PC-9 (cell line): ENCODE results near the gene LYSMD1. TPM values are rescaled to one million over a fixed set of nuclear protein-coding genes. Genes with fewer than 3 reads are reported as not detected.
"Not testable (repeated sequence)": the region's sequence is repeated elsewhere in the genome, so short reads cannot be mapped to it uniquely, and the experiment has no call there.

Source experiments
- BruUV-seq: library from RNA; stranded (reverse); fragments of 400-500 nt; replicated peaks from 2 replicates; lab custom pipeline; 2021; lab: Mats Ljungman, UMichigan
- CTCF ChIA-PET: fragments of 300-600 bp; sonication (Branson Sonifier 250); formaldehyde crosslinking; loops from one replicate; lab custom pipeline; 2022; ENCODE audit warnings: antibody characterized with exemption; lab: Charles Lee
- POLR2A ChIA-PET: fragments of 300-600 bp; sonication (Branson Sonifier 250); formaldehyde crosslinking; loops from one replicate; lab custom pipeline; 2022; ENCODE audit warnings: antibody characterized with exemption; ENCODE audit not compliant: unreplicated experiment; lab: Charles Lee
- DNase-seq, 2 experiments: peaks; one replicate each; pipeline versions ENCODE4 v3.0.0 to v3.0.0-alpha.2; 2015 to 2022; ENCODE audit warnings: mixed read lengths in 1 of 2
- H2AFZ ChIP-seq: fragments of 200-600 bp; sonication (generic); 2 replicates; pipeline ENCODE4 v1.8.1; 2017; ENCODE audit warnings: antibody characterized with exemption
- H3F3A ChIP-seq: fragments of 200-600 bp; sonication (generic); 2 replicates; pipeline ENCODE4 v1.8.1; 2017; ENCODE audit warnings: antibody characterized with exemption, mild to moderate bottlenecking, low read depth; ENCODE audit not compliant: insufficient read depth
- H3K27ac ChIP-seq: fragments of 200-600 bp; sonication (generic); 2 replicates; pipeline ENCODE4 v1.6.1; 2016; ENCODE audit warnings: mixed run types
- H3K27me3 ChIP-seq: fragments of 200-600 bp; sonication (generic); 2 replicates; pipeline ENCODE4 v1.6.1; 2016; ENCODE audit warnings: low read depth, mixed run types; ENCODE audit not compliant: insufficient read depth
- H3K36me3 ChIP-seq: fragments of 200-600 bp; sonication (generic); 2 replicates; pipeline ENCODE4 v1.6.1; 2016; ENCODE audit warnings: low read depth, mixed run types
- H3K4me1 ChIP-seq: fragments of 200-600 bp; sonication (generic); replicated peaks from 2 replicates; pipeline ENCODE4 v1.6.1; 2016; ENCODE audit warnings: mixed run types; ENCODE audit not compliant: insufficient read depth
- H3K4me2 ChIP-seq: fragments of 200-600 bp; sonication (generic); 2 replicates; pipeline ENCODE4 v1.6.1; 2017; ENCODE audit warnings: mixed run types
- H3K4me3 ChIP-seq: fragments of 200-600 bp; sonication (generic); 2 replicates; pipeline ENCODE4 v1.6.1; 2016; ENCODE audit warnings: mixed run types
- H3K79me2 ChIP-seq: fragments of 200-600 bp; sonication (generic); 2 replicates; pipeline ENCODE4 v1.6.1; 2017; ENCODE audit warnings: low read depth, mixed run types
- H3K9me2 ChIP-seq: fragments of 200-600 bp; sonication (generic); 2 replicates; pipeline ENCODE4 v1.8.1; 2017; ENCODE audit warnings: mild to moderate bottlenecking; ENCODE audit not compliant: insufficient read depth
- H3K9me3 ChIP-seq: fragments of 200-600 bp; sonication (generic); 2 replicates; pipeline ENCODE4 v1.8.1; 2016; ENCODE audit warnings: low read depth; ENCODE audit not compliant: insufficient read depth
- H4K20me1 ChIP-seq: fragments of 200-600 bp; sonication (generic); 2 replicates; pipeline ENCODE4 v1.8.1; 2017; ENCODE audit not compliant: insufficient read depth
- EZH2 ChIP-seq: fragments of 200-600 bp; sonication (generic); IDR thresholded peaks from 2 replicates; pipeline ENCODE4 v1.8.0; 2017; ENCODE audit warnings: antibody characterized with exemption, low read depth
- intact Hi-C: fragments of 100-400 bp; cut with micrococcal nuclease; formaldehyde crosslinking; loops from one replicate; pipeline ENCODE4 v1.10.0; 2022; ENCODE audit not compliant: unreplicated experiment
- total RNA-seq: library from RNA; stranded (reverse); gene quantifications from 2 replicates; pipeline ENCODE4 v1.2.3, GENCODE V29; 2021
- TF ChIP-seq, protein P1 (sequence below): fragments of 200-600 bp; sonication (generic); conservative IDR thresholded peaks from 2 replicates; pipeline ENCODE4 v1.6.1; 2017; ENCODE audit warnings: mixed run types, antibody characterized with exemption, mild to moderate bottlenecking, moderate library complexity

LYSMD1 gene
- total RNA-seq, 1 experiment from 2014 or later = 7.6 TPM

GRCh38 chr1:151196292-151196800 is 30.6 kb upstream of the LYSMD1 start:
- TF ChIP-seq, protein P1, sequence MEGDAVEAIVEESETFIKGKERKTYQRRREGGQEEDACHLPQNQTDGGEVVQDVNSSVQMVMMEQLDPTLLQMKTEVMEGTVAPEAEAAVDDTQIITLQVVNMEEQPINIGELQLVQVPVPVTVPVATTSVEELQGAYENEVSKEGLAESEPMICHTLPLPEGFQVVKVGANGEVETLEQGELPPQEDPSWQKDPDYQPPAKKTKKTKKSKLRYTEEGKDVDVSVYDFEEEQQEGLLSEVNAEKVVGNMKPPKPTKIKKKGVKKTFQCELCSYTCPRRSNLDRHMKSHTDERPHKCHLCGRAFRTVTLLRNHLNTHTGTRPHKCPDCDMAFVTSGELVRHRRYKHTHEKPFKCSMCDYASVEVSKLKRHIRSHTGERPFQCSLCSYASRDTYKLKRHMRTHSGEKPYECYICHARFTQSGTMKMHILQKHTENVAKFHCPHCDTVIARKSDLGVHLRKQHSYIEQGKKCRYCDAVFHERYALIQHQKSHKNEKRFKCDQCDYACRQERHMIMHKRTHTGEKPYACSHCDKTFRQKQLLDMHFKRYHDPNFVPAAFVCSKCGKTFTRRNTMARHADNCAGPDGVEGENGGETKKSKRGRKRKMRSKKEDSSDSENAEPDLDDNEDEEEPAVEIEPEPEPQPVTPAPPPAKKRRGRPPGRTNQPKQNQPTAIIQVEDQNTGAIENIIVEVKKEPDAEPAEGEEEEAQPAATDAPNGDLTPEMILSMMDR = peak; percentile 65
- TF ChIP-seq EZH2 = no peak
- peaks cover 18% of the 10 kb centered on the region for H4K20me1 ChIP-seq
- no peaks in the 10 kb centered on the region for H3K27me3 ChIP-seq
- peaks cover 54% of the 10 kb centered on the region for H3F3A ChIP-seq
- H3K27ac ChIP-seq = peak overlapping the region; percentile 93
- DNase-seq = peak; percentile 72 to 81
- peaks cover 31% of the 10 kb centered on the region for H3K4me1 ChIP-seq
- H3K79me2 ChIP-seq = peaks cover 40% of the 10 kb centered on the region
- peak overlapping the region; percentile 77 for H2AFZ ChIP-seq
- peak overlapping the region; percentile 97 for H3K4me2 ChIP-seq
- POLR2A ChIA-PET = no interaction called here
- no peaks in the 10 kb centered on the region for H3K9me2 ChIP-seq
- intact Hi-C loops = loop anchor here (2.0 to 10.0 kb wide), 5 partner anchors 146 to 838 kb away; partner anchors contain the start of genes CGN, S100A11 and TUFT1
- H3K36me3 ChIP-seq = 0 out of 2 replicates have a peak, but pooled peaks cover under 1% of the 10 kb centered on the region
- H3K9me3 ChIP-seq = no peaks in the 10 kb centered on the region
- BruUV-seq = TSS peak; percentile 29
- H3K4me3 ChIP-seq = peak overlapping the region; percentile 85
- CTCF ChIA-PET = interaction anchor here (0.7 to 3.0 kb wide), 2 partner anchors 56 to 968 kb away, joined by 4 to 8 read pairs; no protein-coding TSS in a partner anchor

DNA sequence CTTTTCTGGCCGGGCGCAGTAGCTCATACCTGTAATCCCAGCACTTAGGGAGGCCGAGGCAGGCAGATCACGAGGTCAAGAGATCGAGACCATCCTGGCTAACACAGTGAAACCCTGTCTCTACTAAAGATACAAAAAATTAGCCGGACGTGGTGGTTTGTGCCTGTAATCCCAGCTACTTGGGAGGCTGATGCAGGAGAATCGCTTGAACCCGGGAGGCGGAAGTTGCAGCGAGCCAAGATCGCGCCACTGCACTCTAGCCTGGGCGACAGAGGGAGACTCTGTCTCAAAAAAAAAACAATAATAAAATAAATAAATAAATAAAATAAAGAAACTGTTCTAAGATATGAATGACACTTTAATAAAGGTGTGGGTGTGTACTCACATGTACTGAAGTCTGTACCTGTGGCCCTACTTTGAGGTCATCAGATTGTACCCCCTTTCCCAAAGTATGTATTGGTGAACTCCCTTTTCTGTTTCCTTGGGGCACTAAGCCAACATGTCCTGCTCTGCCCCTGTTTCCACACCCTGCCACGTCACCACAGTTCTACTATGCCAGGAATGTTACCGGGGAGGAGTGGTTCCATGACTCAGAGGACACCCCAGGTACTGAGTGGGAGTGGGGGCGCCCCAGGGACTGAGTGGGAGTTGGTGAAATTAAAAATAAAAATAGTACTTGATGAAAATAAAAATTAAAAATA is 29.3 kb upstream of the LYSMD1 start:
- Histone ChIP-seq H3F3A (peaks cover 59% of the 10 kb centered on the region), H2AFZ (peak overlapping the region; percentile 80), H3K4me2 (peak overlapping the region; percentile 97), H3K4me3 (peak overlapping the region; percentile 85), H3K4me1 (peaks cover 27% of the 10 kb centered on the region), H3K79me2 (peaks cover 27% of the 10 kb centered on the region), H3K27ac (peak overlapping the region; percentile 93)
- not testable (repeated sequence) for H3K9me3 ChIP-seq, H3K9me2 ChIP-seq, BruUV-seq, H4K20me1 ChIP-seq, H3K36me3 ChIP-seq, H3K27me3 ChIP-seq
- intact Hi-C loops = loop anchor here (2.0 to 10.0 kb wide), 5 partner anchors 147 to 840 kb away; partner anchors contain the start of genes CGN, S100A10, S100A11 and TUFT1
- ChIA-PET POLR2A (interaction anchor here (0.6 to 0.7 kb wide), 6 partner anchors 50 to 1008 kb away, joined by 3 to 26 read pairs (median 12); partner anchors contain the start of gene S100A11), CTCF (interaction anchor here (0.6 to 3.0 kb wide), 4 partner anchors 41 to 146 kb away, joined by 3 to 8 read pairs (median 4); no protein-coding TSS in a partner anchor)
- DNase-seq = peak; percentile 91 to 94

GRCh38 chr1:151193856-151194255 is 28.2 kb upstream of the LYSMD1 start:
- peaks cover 27% of the 10 kb centered on the region for H3K4me1 ChIP-seq
- H4K20me1 ChIP-seq = no peaks in the 10 kb centered on the region
- no peaks in the 10 kb centered on the region for H3K9me2 ChIP-seq
- H2AFZ ChIP-seq = no peak overlapping the region
- peaks cover 59% of the 10 kb centered on the region for H3F3A ChIP-seq
- peak overlapping the region; percentile 93 for H3K27ac ChIP-seq
- H3K27me3 ChIP-seq = no peaks in the 10 kb centered on the region
- peaks cover 25% of the 10 kb centered on the region for H3K79me2 ChIP-seq
- no peak for TF ChIP-seq EZH2
- TF ChIP-seq, protein P1 = no peak
- peak overlapping the region; percentile 97 for H3K4me2 ChIP-seq
- no peak for DNase-seq
- ChIA-PET CTCF (interaction anchor here (0.6 kb wide), 1 partner anchor 108 kb away, joined by 3 read pairs; no protein-coding TSS in a partner anchor), POLR2A (no interaction called here)
- intact Hi-C loops = loop anchor here (2.0 to 10.0 kb wide), 3 partner anchors 351 to 841 kb away; partner anchors contain the start of genes S100A10, S100A11 and TUFT1
- no peaks in the 10 kb centered on the region for H3K9me3 ChIP-seq
- no TSS peak for BruUV-seq
- H3K4me3 ChIP-seq = peak overlapping the region; percentile 85; the same call in 1 of the 2 replicates
- no peaks in the 10 kb centered on the region for H3K36me3 ChIP-seq
